RWPE2 (cell line): ENCODE results near the gene LDLRAD4.

Experiments used
- ATAC-seq: fragments of 200-7000 bp; cut with Tn5 transposase; 3 replicates; pipeline ENCODE4 v1.9.1; 2021; ENCODE audit warnings: low read depth
- DNase-seq: peaks from one replicate; pipeline ENCODE4 v3.0.0-alpha.2; 2020; ENCODE audit warnings: low spot score
- H3K27ac ChIP-seq: fragments of 450-650 bp; 2 replicates; pipeline ENCODE4 v1.5.1; 2017; ENCODE audit warnings: mild to moderate bottlenecking; ENCODE audit not compliant: poor library complexity, severe bottlenecking
- H3K27me3 ChIP-seq: fragments of 250-450 bp; sonication (Bioruptor Pico); 2 replicates; pipeline ENCODE4 v1.5.1; 2021; ENCODE audit warnings: mild to moderate bottlenecking, moderate library complexity; ENCODE audit not compliant: insufficient read depth, poor library complexity, severe bottlenecking
- H3K36me3 ChIP-seq: fragments of 250-450 bp; sonication (Bioruptor Pico); 2 replicates; pipeline ENCODE4 v1.5.1; 2020; ENCODE audit warnings: low read depth, mild to moderate bottlenecking, moderate library complexity
- H3K4me1 ChIP-seq: fragments of 250-450 bp; sonication (Bioruptor Pico); 2 replicates; pipeline ENCODE4 v1.5.1; 2021; ENCODE audit warnings: mild to moderate bottlenecking, moderate library complexity; ENCODE audit not compliant: insufficient read depth, poor library complexity, severe bottlenecking
- H3K4me3 ChIP-seq: fragments of 250-450 bp; sonication (Bioruptor Pico); 2 replicates; pipeline ENCODE4 v1.5.1; 2021; ENCODE audit warnings: mild to moderate bottlenecking, moderate library complexity; ENCODE audit not compliant: severe bottlenecking
- H3K9me3 ChIP-seq: fragments of 250-450 bp; sonication (Bioruptor Pico); 2 replicates; pipeline ENCODE4 v1.5.1; 2021; ENCODE audit warnings: mild to moderate bottlenecking, moderate library complexity; ENCODE audit not compliant: severe bottlenecking
- TF ChIP-seq, protein P1 (sequence below): fragments of 450-650 bp; IDR thresholded peaks from one replicate; pipeline ENCODE4 v1.5.1; 2017; ENCODE audit warnings: mild to moderate bottlenecking, moderate library complexity; ENCODE audit not compliant: poor library complexity, severe bottlenecking

LDLRAD4 gene

GRCh38 chr18:13223311-13224143 is 5.0 kb downstream of the LDLRAD4 start:
- no peaks in the 10 kb centered on the region for H3K4me1 ChIP-seq
- peaks cover 35% of the 10 kb centered on the region for H3K27me3 ChIP-seq
- TF ChIP-seq, protein P1, sequence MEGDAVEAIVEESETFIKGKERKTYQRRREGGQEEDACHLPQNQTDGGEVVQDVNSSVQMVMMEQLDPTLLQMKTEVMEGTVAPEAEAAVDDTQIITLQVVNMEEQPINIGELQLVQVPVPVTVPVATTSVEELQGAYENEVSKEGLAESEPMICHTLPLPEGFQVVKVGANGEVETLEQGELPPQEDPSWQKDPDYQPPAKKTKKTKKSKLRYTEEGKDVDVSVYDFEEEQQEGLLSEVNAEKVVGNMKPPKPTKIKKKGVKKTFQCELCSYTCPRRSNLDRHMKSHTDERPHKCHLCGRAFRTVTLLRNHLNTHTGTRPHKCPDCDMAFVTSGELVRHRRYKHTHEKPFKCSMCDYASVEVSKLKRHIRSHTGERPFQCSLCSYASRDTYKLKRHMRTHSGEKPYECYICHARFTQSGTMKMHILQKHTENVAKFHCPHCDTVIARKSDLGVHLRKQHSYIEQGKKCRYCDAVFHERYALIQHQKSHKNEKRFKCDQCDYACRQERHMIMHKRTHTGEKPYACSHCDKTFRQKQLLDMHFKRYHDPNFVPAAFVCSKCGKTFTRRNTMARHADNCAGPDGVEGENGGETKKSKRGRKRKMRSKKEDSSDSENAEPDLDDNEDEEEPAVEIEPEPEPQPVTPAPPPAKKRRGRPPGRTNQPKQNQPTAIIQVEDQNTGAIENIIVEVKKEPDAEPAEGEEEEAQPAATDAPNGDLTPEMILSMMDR = no peak
- H3K36me3 ChIP-seq = no peaks in the 10 kb centered on the region
- H3K9me3 ChIP-seq = no peaks in the 10 kb centered on the region
- H3K27ac ChIP-seq = no peak overlapping the region
- no peak overlapping the region for H3K4me3 ChIP-seq
- DNase-seq (no peak), ATAC-seq (no peak)

DNA sequence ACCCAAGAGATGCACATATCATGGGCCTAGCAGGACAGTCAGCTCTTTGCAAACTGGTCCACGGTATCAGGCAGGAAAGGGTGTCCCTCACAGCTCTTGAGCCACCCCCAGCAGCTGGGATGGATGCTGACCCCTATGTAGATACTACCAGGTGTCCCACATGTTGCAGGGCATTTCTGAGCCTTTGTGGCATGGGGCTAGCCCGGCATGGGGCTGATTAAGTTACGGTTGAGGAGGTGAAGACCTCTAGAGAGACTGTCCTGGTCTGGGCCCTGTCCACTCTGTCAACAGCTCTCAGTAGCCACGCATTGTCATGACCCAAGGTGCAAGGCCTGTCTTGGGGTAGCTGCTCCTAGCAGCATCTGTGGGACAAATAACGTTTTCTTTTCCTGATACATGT is 6.7 kb downstream of the LDLRAD4 start:
- no peak overlapping the region for H3K27ac ChIP-seq
- H3K27me3 ChIP-seq = peaks cover 17% of the 10 kb centered on the region
- TF ChIP-seq, protein P1 = no peak
- H3K4me1 ChIP-seq = no peaks in the 10 kb centered on the region
- no peaks in the 10 kb centered on the region for H3K9me3 ChIP-seq
- DNase-seq (no peak), ATAC-seq (no peak)
- no peaks in the 10 kb centered on the region for H3K36me3 ChIP-seq
- no peak overlapping the region for H3K4me3 ChIP-seq

GRCh38 chr18:13226533-13227144 is 8.1 kb downstream of the LDLRAD4 start:
- no peak for ATAC-seq
- Histone ChIP-seq H3K27me3 (peaks cover 4% of the 10 kb centered on the region), H3K27ac (no peak overlapping the region)

DNA sequence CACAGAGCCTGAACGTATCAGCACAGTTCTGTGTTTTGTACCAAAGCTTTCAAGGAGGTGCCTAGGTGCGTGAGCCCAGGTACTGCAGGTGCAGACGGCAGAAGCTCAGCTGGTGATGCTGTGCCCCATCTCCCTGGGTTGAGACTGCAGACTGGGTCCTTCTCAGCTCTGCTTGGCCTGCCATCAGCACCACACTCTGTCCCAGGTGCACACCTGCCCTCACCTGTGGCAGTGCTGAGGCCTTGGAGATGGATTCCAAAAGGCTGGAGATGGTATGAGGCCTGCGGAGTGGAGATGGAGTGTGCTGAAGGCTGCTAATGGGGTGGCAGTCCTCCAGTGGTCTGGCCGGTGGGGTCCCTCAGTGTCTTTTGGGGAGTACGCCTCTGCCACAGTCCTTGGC is 9.3 kb downstream of the LDLRAD4 start:
- H3K4me1 ChIP-seq = no peaks in the 10 kb centered on the region
- H3K36me3 ChIP-seq = no peaks in the 10 kb centered on the region
- no peak for ATAC-seq
- H3K27ac ChIP-seq = no peak overlapping the region
- no peak for DNase-seq
- TF ChIP-seq, protein P1 = no peak
- no peaks in the 10 kb centered on the region for H3K27me3 ChIP-seq
- H3K9me3 ChIP-seq = no peaks in the 10 kb centered on the region
- H3K4me3 ChIP-seq = no peak overlapping the region

More at GRCh38 chr18:13226533-13227144, 8.1 kb downstream of the LDLRAD4 start:
- Histone ChIP-seq H3K36me3 (no peaks in the 10 kb centered on the region), H3K9me3 (no peaks in the 10 kb centered on the region), H3K4me1 (no peaks in the 10 kb centered on the region), H3K4me3 (no peak overlapping the region)
- DNase-seq = no peak
- TF ChIP-seq, protein P1 = no peak
